PC-3 (cell line): Measurements from ENCODE around the gene MAP2K1. TPM values are rescaled to one million over a fixed set of nuclear protein-coding genes. Genes with fewer than 3 reads are reported as not detected.

Source experiments
- ATAC-seq: fragments of 200-7000 bp; cut with Tn5 transposase; 2 replicates; pipeline ENCODE4 v1.9.1; 2020; ENCODE audit warnings: mild to moderate bottlenecking, moderate library complexity
- BruUV-seq: library from RNA; stranded (reverse); fragments of 400-500 nt; replicated peaks from 2 replicates; lab custom pipeline; 2021; lab: Mats Ljungman, UMichigan
- CTCF ChIA-PET: fragments of 300-600 bp; sonication (Branson Sonifier 250); formaldehyde crosslinking; loops from one replicate; lab custom pipeline; 2022; ENCODE audit warnings: antibody characterized with exemption; lab: Charles Lee
- POLR2A ChIA-PET: fragments of 300-600 bp; sonication (Branson Sonifier 250); formaldehyde crosslinking; loops from one replicate; lab custom pipeline; 2022; ENCODE audit warnings: antibody characterized with exemption; ENCODE audit not compliant: unreplicated experiment; lab: Charles Lee
- DNase-seq: peaks from one replicate; pipeline ENCODE4 v3.0.0-alpha.2; 2015
- H2AFZ ChIP-seq: fragments of 300-600 bp; sonication (generic); 2 replicates; pipeline ENCODE4 v1.6.0; 2016; ENCODE audit warnings: antibody characterized with exemption, low read length
- H3F3A ChIP-seq: fragments of 300-600 bp; sonication (generic); one replicate; pipeline ENCODE4 v1.6.0; 2017; ENCODE audit warnings: antibody characterized with exemption, low read length, control low read depth, mild to moderate bottlenecking; ENCODE audit not compliant: unreplicated experiment
- H3K27ac ChIP-seq: fragments of 300-600 bp; sonication (generic); 2 replicates; pipeline ENCODE4 v1.5.1; 2016; ENCODE audit warnings: mild to moderate bottlenecking, low read length
- H3K27me3 ChIP-seq: fragments of 300-600 bp; sonication (generic); 2 replicates; pipeline ENCODE4 v1.6.1; 2016; ENCODE audit warnings: low read length, mixed read lengths
- H3K36me3 ChIP-seq: fragments of 300-600 bp; sonication (generic); 2 replicates; pipeline ENCODE4 v1.6.1; 2016; ENCODE audit warnings: low read depth, mixed run types, low read length, mixed read lengths
- H3K4me1 ChIP-seq: fragments of 300-600 bp; sonication (generic); 2 replicates; pipeline ENCODE4 v1.5.1; 2016; ENCODE audit warnings: low read length; ENCODE audit not compliant: insufficient read depth
- H3K4me2 ChIP-seq: fragments of 300-600 bp; sonication (generic); 2 replicates; pipeline ENCODE4 v1.6.0; 2016; ENCODE audit warnings: low read length
- H3K4me3 ChIP-seq: fragments of 300-600 bp; sonication (generic); 2 replicates; pipeline ENCODE4 v1.5.1; 2016; ENCODE audit warnings: mild to moderate bottlenecking, low read length, mixed read lengths
- H3K79me2 ChIP-seq: fragments of 300-600 bp; sonication (generic); 2 replicates; pipeline ENCODE4 v1.6.1; 2017; ENCODE audit warnings: low read length, mixed read lengths
- H3K9ac ChIP-seq: fragments of 300-600 bp; sonication (generic); 2 replicates; pipeline ENCODE4 v1.6.0; 2016; ENCODE audit warnings: mild to moderate bottlenecking, low read length
- H3K9me2 ChIP-seq: fragments of 300-600 bp; sonication (generic); replicated peaks from 2 replicates; pipeline ENCODE4 v1.6.1; 2016; ENCODE audit warnings: mixed run types, low read length, mixed read lengths
- H3K9me3 ChIP-seq: fragments of 300-600 bp; sonication (generic); 2 replicates; pipeline ENCODE4 v1.6.1; 2016; ENCODE audit warnings: low read length, mixed read lengths
- H4K20me1 ChIP-seq: fragments of 300-600 bp; sonication (generic); 2 replicates; pipeline ENCODE4 v1.6.1; 2016; ENCODE audit warnings: low read length, mixed read lengths
- EZH2 ChIP-seq: fragments of 300-600 bp; sonication (generic); IDR thresholded peaks from one replicate; pipeline ENCODE4 v1.6.1; 2017; ENCODE audit warnings: antibody characterized with exemption, mild to moderate bottlenecking, low read length; ENCODE audit not compliant: unreplicated experiment
- EZH2phosphoT487 ChIP-seq: fragments of 300-600 bp; sonication (generic); IDR thresholded peaks from 2 replicates; pipeline ENCODE4 v1.6.1; 2018; ENCODE audit warnings: mild to moderate bottlenecking, antibody characterized with exemption, low read length, borderline replicate concordance
- intact Hi-C: fragments of 100-400 bp; cut with micrococcal nuclease; formaldehyde crosslinking; loops from 2 replicates; pipeline ENCODE4 v1.9.0; 2023
- total RNA-seq: library from RNA; depleted of rRNA; stranded (reverse); fragments of >200 nt; gene quantifications from 2 replicates; pipeline ENCODE4 v1.2.3, GENCODE V29; 2014
- TF ChIP-seq, protein P1 (sequence below): fragments of 300-600 bp; sonication (generic); conservative IDR thresholded peaks from 2 replicates; pipeline ENCODE4 v1.5.1; 2017; ENCODE audit warnings: antibody characterized with exemption, low read depth, mild to moderate bottlenecking, low read length

The MAP2K1 gene
- total RNA-seq, 1 experiment from 2014 or later, result 35.5 TPM

DNA sequence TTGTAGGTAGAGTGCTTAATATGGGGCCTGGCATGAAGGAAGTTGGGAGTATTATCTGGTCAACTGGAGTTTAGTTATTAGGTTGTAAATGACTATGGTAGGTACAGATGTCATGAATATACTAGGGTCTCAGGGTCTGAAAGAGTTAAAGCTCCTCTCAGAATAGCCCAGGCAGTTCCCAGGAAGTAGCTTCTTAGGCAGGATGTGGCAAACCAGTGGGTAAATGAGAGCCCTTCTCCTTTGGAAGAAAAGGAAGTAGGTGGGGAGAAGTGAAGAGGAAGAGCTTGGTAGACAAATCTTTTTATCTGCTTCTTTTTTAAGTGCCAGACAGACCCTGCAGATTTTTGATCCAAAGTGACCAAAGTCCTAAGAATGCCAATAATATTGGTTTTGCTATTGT lies 24.5 kb downstream of the MAP2K1 start:
- intact Hi-C loops, result no loop called here
- POLR2A ChIA-PET, result no interaction called here
- H3K36me3 ChIP-seq, result peaks cover 9% of the 10 kb centered on the region; the same call in 1 of the 2 replicates
- peaks cover 18% of the 10 kb centered on the region for H4K20me1 ChIP-seq
- H3F3A ChIP-seq, result no peaks in the 10 kb centered on the region
- H3K27me3 ChIP-seq, result no peaks in the 10 kb centered on the region
- no peak overlapping the region for H3K27ac ChIP-seq
- H3K4me2 ChIP-seq, result no peak overlapping the region
- H3K79me2 ChIP-seq, result peaks cover 98% of the 10 kb centered on the region
- TF ChIP-seq, protein P1, sequence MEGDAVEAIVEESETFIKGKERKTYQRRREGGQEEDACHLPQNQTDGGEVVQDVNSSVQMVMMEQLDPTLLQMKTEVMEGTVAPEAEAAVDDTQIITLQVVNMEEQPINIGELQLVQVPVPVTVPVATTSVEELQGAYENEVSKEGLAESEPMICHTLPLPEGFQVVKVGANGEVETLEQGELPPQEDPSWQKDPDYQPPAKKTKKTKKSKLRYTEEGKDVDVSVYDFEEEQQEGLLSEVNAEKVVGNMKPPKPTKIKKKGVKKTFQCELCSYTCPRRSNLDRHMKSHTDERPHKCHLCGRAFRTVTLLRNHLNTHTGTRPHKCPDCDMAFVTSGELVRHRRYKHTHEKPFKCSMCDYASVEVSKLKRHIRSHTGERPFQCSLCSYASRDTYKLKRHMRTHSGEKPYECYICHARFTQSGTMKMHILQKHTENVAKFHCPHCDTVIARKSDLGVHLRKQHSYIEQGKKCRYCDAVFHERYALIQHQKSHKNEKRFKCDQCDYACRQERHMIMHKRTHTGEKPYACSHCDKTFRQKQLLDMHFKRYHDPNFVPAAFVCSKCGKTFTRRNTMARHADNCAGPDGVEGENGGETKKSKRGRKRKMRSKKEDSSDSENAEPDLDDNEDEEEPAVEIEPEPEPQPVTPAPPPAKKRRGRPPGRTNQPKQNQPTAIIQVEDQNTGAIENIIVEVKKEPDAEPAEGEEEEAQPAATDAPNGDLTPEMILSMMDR, result no peak
- TF ChIP-seq EZH2phosphoT487 (no peak), EZH2 (no peak)
- no peak overlapping the region for H2AFZ ChIP-seq
- CTCF ChIA-PET, result no interaction called here
- H3K9me3 ChIP-seq, result no peaks in the 10 kb centered on the region
- no peak overlapping the region for H3K9ac ChIP-seq
- H3K4me1 ChIP-seq, result no peaks in the 10 kb centered on the region; the same call in 1 of the 2 replicates
- no peaks in the 10 kb centered on the region for H3K9me2 ChIP-seq
- no peak overlapping the region for H3K4me3 ChIP-seq
- BruUV-seq, result no TSS peak
- ATAC-seq (no peak), DNase-seq (no peak)

DNA sequence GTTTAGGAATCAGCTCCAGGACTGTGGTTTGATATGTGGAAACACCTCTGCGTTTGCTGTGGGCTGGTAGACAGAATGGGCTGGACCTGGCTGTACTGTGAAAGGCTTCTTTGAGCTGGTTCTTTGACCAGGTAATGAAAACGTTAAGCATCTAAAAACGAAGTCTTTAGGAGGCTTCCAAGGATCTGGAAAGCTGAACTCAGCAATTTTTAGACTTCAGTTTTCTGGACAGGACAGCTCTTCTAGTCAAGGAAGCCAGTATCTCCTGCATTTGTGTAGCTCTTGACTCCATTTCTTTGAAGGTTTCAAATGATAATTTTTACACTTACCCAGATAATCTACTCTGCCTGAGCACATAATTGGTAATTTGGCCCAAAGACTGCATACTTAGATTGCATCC lies 25.5 kb downstream of the MAP2K1 start:
- peaks cover 98% of the 10 kb centered on the region for H3K79me2 ChIP-seq
- H3K9me2 ChIP-seq, result no peaks in the 10 kb centered on the region
- TF ChIP-seq, protein P1, result no peak
- H3K4me2 ChIP-seq, result no peak overlapping the region
- ChIA-PET CTCF (no interaction called here), POLR2A (no interaction called here)
- H3K9ac ChIP-seq, result no peak overlapping the region
- no peaks in the 10 kb centered on the region; the same call in 1 of the 2 replicates for H3K4me1 ChIP-seq
- no peak for ATAC-seq
- H3K27me3 ChIP-seq, result no peaks in the 10 kb centered on the region
- H3K9me3 ChIP-seq, result no peaks in the 10 kb centered on the region
- peaks cover 16% of the 10 kb centered on the region; the same call in 1 of the 2 replicates for H4K20me1 ChIP-seq
- no peaks in the 10 kb centered on the region for H3F3A ChIP-seq
- H3K27ac ChIP-seq, result no peak overlapping the region
- no peak overlapping the region for H2AFZ ChIP-seq
- peaks cover 9% of the 10 kb centered on the region; the same call in 1 of the 2 replicates for H3K36me3 ChIP-seq
- intact Hi-C loops, result no loop called here
- no peak overlapping the region for H3K4me3 ChIP-seq
- BruUV-seq, result no TSS peak
- no peak for DNase-seq

DNA sequence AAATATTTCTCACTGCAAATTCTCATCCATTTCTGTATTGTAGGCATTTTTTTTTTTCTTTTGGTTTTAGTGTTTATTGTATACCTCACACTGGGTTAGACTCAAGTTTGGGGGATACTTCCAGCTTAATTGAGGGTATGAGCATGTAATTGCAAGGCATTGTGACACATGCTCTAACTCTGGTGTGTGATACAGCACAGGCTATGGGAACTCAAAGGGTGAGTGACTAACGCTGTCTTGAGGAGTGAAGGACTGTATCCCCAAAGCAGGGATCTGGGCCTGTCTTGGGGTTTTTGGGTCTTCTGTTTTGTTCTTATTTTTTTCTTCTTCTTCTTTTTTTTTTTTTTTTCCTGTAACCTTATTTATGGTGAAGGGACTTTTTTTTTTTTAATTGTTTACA lies 26.9 kb downstream of the MAP2K1 start:
- DNase-seq, result no peak
- Histone ChIP-seq H3K4me3 (no peak overlapping the region), H3K9me2 (no peaks in the 10 kb centered on the region), H4K20me1 (peaks cover 11% of the 10 kb centered on the region; the same call in 1 of the 2 replicates), H3K27me3 (no peaks in the 10 kb centered on the region), H3K4me2 (no peak overlapping the region), H3K36me3 (peaks cover 9% of the 10 kb centered on the region; the same call in 1 of the 2 replicates), H3F3A (no peaks in the 10 kb centered on the region), H3K9me3 (no peaks in the 10 kb centered on the region), H3K9ac (no peak overlapping the region), H2AFZ (no peak overlapping the region), H3K79me2 (peaks cover 98% of the 10 kb centered on the region), H3K4me1 (no peaks in the 10 kb centered on the region; the same call in 1 of the 2 replicates), H3K27ac (no peak overlapping the region)
- intact Hi-C loops, result no loop called here
- ChIA-PET POLR2A (no interaction called here), CTCF (no interaction called here)
- no TSS peak for BruUV-seq
- ATAC-seq, result no peak
- TF ChIP-seq EZH2phosphoT487 (no peak), EZH2 (no peak)
- TF ChIP-seq, protein P1, result no peak
